ENCODE data around the gene PWWP2A.

DNA sequence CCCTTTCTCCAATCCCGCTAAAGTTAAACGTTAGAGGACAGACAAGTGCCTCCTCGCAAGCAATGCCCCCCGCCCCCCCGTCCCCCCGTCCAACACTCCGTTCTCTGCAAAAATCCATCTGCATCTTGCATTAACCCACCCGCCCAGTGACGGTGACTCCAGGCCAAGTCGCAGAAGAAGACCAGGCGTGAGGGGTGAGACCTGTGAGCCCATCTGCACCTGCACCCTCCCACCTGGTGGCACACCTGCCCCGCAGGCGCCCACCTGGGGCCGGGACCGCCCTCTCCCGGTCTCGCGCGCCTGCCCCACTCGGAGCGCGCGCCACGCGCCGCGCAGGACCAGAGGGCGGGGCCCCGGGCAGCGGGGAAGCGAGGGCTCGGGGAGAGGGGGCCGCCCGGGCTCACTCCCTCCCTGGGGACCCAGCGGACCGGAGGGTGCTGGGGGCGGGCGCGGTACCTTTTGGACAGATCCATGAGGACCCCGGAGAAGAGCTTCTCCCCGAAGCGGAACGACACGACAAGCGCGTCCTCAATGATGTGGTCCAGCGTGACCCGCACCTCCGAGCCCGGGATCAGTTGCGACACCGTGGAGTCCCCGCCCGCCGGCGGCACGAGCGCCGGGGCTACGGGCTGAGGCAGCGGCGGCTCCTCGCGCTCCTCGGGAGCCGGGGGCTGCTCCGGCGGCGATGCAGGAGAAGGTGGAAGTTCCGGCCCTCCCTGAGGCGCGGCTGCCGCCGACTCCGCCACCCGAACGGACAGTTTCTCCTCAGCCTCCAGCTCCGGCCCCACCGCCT is 705 bp downstream of the PWWP2A start:
- no peak for TF ChIP-seq EZH2 (IDR thresholded peaks at IDR 0.05; ENCODE audit: low read length, missing control alignments)
- TF ChIP-seq, protein P1, sequence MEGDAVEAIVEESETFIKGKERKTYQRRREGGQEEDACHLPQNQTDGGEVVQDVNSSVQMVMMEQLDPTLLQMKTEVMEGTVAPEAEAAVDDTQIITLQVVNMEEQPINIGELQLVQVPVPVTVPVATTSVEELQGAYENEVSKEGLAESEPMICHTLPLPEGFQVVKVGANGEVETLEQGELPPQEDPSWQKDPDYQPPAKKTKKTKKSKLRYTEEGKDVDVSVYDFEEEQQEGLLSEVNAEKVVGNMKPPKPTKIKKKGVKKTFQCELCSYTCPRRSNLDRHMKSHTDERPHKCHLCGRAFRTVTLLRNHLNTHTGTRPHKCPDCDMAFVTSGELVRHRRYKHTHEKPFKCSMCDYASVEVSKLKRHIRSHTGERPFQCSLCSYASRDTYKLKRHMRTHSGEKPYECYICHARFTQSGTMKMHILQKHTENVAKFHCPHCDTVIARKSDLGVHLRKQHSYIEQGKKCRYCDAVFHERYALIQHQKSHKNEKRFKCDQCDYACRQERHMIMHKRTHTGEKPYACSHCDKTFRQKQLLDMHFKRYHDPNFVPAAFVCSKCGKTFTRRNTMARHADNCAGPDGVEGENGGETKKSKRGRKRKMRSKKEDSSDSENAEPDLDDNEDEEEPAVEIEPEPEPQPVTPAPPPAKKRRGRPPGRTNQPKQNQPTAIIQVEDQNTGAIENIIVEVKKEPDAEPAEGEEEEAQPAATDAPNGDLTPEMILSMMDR (conservative IDR thresholded peaks at IDR 0.05 in 1 of 2, IDR thresholded peaks at IDR 0.05 in 1 of 2; ENCODE audit: low read depth in 1 of 2, low read length in 2 of 2) = no peak

All from fibroblast of lung (primary cell).